ENCODE results near the gene CAP1.

DNA sequence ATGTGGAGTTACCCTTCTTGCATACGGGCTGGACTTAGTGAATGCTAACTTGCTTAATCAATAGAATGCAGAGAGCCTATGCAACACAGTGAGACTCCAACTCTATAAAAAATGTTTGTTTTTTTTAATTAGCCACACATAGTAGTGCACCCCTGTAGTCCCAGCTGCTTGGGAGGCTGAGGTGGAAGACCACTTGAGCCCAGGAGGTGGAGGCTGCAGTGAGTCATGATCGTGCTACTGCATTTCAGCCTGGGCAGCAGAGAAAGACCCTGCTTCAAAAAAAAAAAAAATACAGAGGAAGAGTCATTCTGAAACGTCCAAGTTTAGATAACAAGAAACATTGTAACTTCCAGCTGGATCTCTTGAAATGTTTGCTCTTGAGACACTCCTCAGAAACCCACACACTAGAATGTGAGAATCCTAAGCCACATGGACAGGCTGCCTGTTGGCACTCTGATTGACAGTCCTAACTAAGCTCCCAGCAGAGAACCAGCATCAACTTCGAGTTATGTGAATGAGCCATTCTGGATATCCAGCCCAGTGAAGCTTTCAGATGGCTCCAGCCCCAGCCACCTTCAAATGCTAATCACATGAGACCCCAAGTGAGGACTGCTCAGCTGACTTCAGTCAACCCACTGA lies 20.0 kb upstream of the CAP1 start:
- TF ChIP-seq EZH2phosphoT487 (IDR thresholded peaks at IDR 0.05; ENCODE audit: insufficient read depth, low read depth) (no peak), EZH2 (IDR thresholded peaks at IDR 0.05; ENCODE audit: insufficient read depth, poor library complexity, severe bottlenecking) (no peak)
